ENCODE measurements around the gene ATXN7L1.

GRCh38 chr7:105805447-105806019 is 70.9 kb downstream of the ATXN7L1 start:
- TF ChIP-seq GATA2 (IDR thresholded peaks at IDR 0.05; ENCODE audit: low read depth, low read length) (no peak), GATA3 (IDR thresholded peaks at IDR 0.05; ENCODE audit: low read depth, low read length) (no peak)

All from SH-SY5Y (cell line).